HepG2 (cell line): ENCODE results near the gene PYGO2. TPM values are rescaled to one million over a fixed set of nuclear protein-coding genes. Genes with fewer than 3 reads are reported as not detected.

Source experiments
- DR1 ChIP-seq: sonication (generic); formaldehyde crosslinking; IDR thresholded peaks from 2 replicates; pipeline ENCODE4 v1.8.0; 2021; ENCODE audit warnings: mild to moderate bottlenecking, missing genetic modification reagents, inconsistent platforms
- DRAP1 ChIP-seq: IDR thresholded peaks from 2 replicates; pipeline ENCODE4 v1.6.1; 2016; ENCODE audit warnings: missing genetic modification reagents, missing compliant biosample characterization
- FOXA3 ChIP-seq: IDR thresholded peaks from 2 replicates; pipeline ENCODE4 v1.6.1; 2016; ENCODE audit warnings: missing genetic modification reagents, missing compliant biosample characterization
- NR2F1 ChIP-seq, 2 experiments: fragments of 450-650 bp in 1 of 2; formaldehyde crosslinking in 1 of 2; IDR thresholded peaks; 2 replicates each; pipeline versions ENCODE4 v1.5.0 to v1.6.1; 2016 to 2020; ENCODE audit warnings: mild to moderate bottlenecking in 1 of 2, missing compliant biosample characterization in 1 of 2, missing genetic modification reagents in 1 of 2, moderate library complexity in 1 of 2
- PHF20 ChIP-seq: sonication (generic); formaldehyde crosslinking; IDR thresholded peaks from 2 replicates; pipeline ENCODE4 v1.5.0; 2020; ENCODE audit warnings: mild to moderate bottlenecking, missing genetic modification reagents
- RARG ChIP-seq: sonication (generic); formaldehyde crosslinking; IDR thresholded peaks from 2 replicates; pipeline ENCODE4 v1.4.0; 2020; ENCODE audit warnings: low read depth, mild to moderate bottlenecking, missing genetic modification reagents
- SOX5 ChIP-seq: IDR thresholded peaks from 2 replicates; pipeline ENCODE4 v1.6.1; 2016; ENCODE audit warnings: borderline replicate concordance
- TBL1XR1 ChIP-seq: fragments of 150-350 bp; IDR thresholded peaks from 2 replicates; pipeline ENCODE4 v1.6.1; 2014; ENCODE audit warnings: borderline replicate concordance, low read length; ENCODE audit not compliant: partially characterized antibody
- TRIM24 ChIP-seq: sonication (generic); formaldehyde crosslinking; IDR thresholded peaks from 2 replicates; pipeline ENCODE4 v1.8.0; 2022; ENCODE audit warnings: mild to moderate bottlenecking, missing genetic modification reagents
- ZNF343 ChIP-seq: sonication (generic); formaldehyde crosslinking; IDR thresholded peaks from 2 replicates; pipeline ENCODE4 v1.4.0; 2020; ENCODE audit warnings: mild to moderate bottlenecking, missing genetic modification reagents
- ZNF382 ChIP-seq: sonication (generic); formaldehyde crosslinking; IDR thresholded peaks from 2 replicates; pipeline ENCODE4 v1.5.0; 2020; ENCODE audit warnings: missing genetic modification reagents, mild to moderate bottlenecking, borderline replicate concordance
- ZNF441 ChIP-seq: sonication (generic); formaldehyde crosslinking; IDR thresholded peaks from 2 replicates; pipeline ENCODE4 v1.7.0; 2021; ENCODE audit warnings: missing genetic modification reagents, borderline replicate concordance
- ZNF724P ChIP-seq: sonication (generic); formaldehyde crosslinking; IDR thresholded peaks from 2 replicates; pipeline ENCODE4 v1.8.0; 2022; ENCODE audit warnings: missing genetic modification reagents, borderline replicate concordance
- polyA plus RNA-seq, 8 experiments: library from polyadenylated mRNA; depleted of rRNA in 3 of 8; stranded (reverse) in 7 of 8; unstranded in 1 of 8; fragments of >200 nt; fragmentation: Illumina TruSeq in 4 of 8; extraction: Trizol in 4 of 8; gene quantifications; 2 replicates each; pipeline versions ENCODE4 v1.2.1 to v1.2.3, GENCODE V29; 2011 to 2016; ENCODE audit warnings: low read depth in 4 of 8, missing spikeins in 1 of 8, mixed read lengths in 1 of 8; ENCODE audit not compliant: insufficient read depth in 1 of 8
- total RNA-seq, 5 experiments: library from RNA; depleted of rRNA; stranded (reverse); fragments of >200 nt; fragmentation: Illumina TruSeq; extraction: Trizol; gene quantifications; 2 replicates each; pipeline ENCODE4 v1.2.3, GENCODE V29; 2016; ENCODE audit warnings: low read depth in 1 of 5
- TF ChIP-seq, protein P1 (sequence below): sonication (generic); formaldehyde crosslinking; IDR thresholded peaks from 2 replicates; pipeline ENCODE4 v1.5.1; 2020; ENCODE audit warnings: mild to moderate bottlenecking, missing genetic modification reagents, moderate library complexity
- TF ChIP-seq, protein P2 (sequence below): sonication (generic); formaldehyde crosslinking; IDR thresholded peaks from 2 replicates; pipeline ENCODE4 v1.5.1; 2020; ENCODE audit warnings: mild to moderate bottlenecking, moderate library complexity, missing genetic modification reagents
- TF ChIP-seq, protein P3 (sequence below): sonication (generic); formaldehyde crosslinking; IDR thresholded peaks from 2 replicates; pipeline ENCODE4 v1.4.0; 2020; ENCODE audit warnings: missing genetic modification reagents

The PYGO2 gene
- total and polyA plus RNA-seq, 2 of the 13 experiments (the other 11 are each of a cell fraction or from before 2014, with no cell fraction given) = 20.3 to 21.8 TPM

- TF ChIP-seq SOX5 (CRISPR knock-in tag) (peak; percentile 22; the same call in 1 of the 2 replicates), ZNF724P (no peak), DR1 (CRISPR knock-in tag) (no peak), NR2F1 (CRISPR knock-in tag; IDR thresholded peaks at IDR 0.05) (no peak), ZNF441 (CRISPR knock-in tag) (no peak), TBL1XR1 (no peak), ZNF382 (CRISPR knock-in tag) (no peak), RARG (CRISPR knock-in tag) (no peak), FOXA3 (CRISPR knock-in tag) (peak; percentile 22; the same call in 1 of the 2 replicates), TRIM24 (CRISPR knock-in tag) (no peak), ZNF343 (CRISPR knock-in tag) (no peak), PHF20 (peak; percentile 48; the same call in 1 of the 2 replicates), DRAP1 (CRISPR knock-in tag) (peak; percentile 57; the same call in 1 of the 2 replicates)
- TF ChIP-seq, protein P1, sequence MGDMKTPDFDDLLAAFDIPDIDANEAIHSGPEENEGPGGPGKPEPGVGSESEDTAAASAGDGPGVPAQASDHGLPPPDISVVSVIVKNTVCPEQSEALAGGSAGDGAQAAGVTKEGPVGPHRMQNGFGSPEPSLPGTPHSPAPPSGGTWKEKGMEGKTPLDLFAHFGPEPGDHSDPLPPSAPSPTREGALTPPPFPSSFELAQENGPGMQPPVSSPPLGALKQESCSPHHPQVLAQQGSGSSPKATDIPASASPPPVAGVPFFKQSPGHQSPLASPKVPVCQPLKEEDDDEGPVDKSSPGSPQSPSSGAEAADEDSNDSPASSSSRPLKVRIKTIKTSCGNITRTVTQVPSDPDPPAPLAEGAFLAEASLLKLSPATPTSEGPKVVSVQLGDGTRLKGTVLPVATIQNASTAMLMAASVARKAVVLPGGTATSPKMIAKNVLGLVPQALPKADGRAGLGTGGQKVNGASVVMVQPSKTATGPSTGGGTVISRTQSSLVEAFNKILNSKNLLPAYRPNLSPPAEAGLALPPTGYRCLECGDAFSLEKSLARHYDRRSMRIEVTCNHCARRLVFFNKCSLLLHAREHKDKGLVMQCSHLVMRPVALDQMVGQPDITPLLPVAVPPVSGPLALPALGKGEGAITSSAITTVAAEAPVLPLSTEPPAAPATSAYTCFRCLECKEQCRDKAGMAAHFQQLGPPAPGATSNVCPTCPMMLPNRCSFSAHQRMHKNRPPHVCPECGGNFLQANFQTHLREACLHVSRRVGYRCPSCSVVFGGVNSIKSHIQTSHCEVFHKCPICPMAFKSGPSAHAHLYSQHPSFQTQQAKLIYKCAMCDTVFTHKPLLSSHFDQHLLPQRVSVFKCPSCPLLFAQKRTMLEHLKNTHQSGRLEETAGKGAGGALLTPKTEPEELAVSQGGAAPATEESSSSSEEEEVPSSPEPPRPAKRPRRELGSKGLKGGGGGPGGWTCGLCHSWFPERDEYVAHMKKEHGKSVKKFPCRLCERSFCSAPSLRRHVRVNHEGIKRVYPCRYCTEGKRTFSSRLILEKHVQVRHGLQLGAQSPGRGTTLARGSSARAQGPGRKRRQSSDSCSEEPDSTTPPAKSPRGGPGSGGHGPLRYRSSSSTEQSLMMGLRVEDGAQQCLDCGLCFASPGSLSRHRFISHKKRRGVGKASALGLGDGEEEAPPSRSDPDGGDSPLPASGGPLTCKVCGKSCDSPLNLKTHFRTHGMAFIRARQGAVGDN (CRISPR knock-in tag) = peak; percentile 22; the same call in 1 of the 2 replicates
- TF ChIP-seq, protein P2, sequence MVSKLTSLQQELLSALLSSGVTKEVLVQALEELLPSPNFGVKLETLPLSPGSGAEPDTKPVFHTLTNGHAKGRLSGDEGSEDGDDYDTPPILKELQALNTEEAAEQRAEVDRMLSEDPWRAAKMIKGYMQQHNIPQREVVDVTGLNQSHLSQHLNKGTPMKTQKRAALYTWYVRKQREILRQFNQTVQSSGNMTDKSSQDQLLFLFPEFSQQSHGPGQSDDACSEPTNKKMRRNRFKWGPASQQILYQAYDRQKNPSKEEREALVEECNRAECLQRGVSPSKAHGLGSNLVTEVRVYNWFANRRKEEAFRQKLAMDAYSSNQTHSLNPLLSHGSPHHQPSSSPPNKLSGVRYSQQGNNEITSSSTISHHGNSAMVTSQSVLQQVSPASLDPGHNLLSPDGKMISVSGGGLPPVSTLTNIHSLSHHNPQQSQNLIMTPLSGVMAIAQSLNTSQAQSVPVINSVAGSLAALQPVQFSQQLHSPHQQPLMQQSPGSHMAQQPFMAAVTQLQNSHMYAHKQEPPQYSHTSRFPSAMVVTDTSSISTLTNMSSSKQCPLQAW (CRISPR knock-in tag) = 0 out of 2 replicates have a peak, but pooled peaks have one; percentile 42
- TF ChIP-seq, protein P3, sequence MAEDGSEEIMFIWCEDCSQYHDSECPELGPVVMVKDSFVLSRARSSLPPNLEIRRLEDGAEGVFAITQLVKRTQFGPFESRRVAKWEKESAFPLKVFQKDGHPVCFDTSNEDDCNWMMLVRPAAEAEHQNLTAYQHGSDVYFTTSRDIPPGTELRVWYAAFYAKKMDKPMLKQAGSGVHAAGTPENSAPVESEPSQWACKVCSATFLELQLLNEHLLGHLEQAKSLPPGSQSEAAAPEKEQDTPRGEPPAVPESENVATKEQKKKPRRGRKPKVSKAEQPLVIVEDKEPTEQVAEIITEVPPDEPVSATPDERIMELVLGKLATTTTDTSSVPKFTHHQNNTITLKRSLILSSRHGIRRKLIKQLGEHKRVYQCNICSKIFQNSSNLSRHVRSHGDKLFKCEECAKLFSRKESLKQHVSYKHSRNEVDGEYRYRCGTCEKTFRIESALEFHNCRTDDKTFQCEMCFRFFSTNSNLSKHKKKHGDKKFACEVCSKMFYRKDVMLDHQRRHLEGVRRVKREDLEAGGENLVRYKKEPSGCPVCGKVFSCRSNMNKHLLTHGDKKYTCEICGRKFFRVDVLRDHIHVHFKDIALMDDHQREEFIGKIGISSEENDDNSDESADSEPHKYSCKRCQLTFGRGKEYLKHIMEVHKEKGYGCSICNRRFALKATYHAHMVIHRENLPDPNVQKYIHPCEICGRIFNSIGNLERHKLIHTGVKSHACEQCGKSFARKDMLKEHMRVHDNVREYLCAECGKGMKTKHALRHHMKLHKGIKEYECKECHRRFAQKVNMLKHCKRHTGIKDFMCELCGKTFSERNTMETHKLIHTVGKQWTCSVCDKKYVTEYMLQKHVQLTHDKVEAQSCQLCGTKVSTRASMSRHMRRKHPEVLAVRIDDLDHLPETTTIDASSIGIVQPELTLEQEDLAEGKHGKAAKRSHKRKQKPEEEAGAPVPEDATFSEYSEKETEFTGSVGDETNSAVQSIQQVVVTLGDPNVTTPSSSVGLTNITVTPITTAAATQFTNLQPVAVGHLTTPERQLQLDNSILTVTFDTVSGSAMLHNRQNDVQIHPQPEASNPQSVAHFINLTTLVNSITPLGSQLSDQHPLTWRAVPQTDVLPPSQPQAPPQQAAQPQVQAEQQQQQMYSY (CRISPR knock-in tag) = peak; percentile 47; the same call in 1 of the 2 replicates
Measured at GRCh38 chr1:154955718-154956543, 5.7 kb downstream of the PYGO2 start, which contains the start of gene PBXIP1 (continued).
